Muscle of leg (tissue), 11 donors: Measurements from ENCODE around the gene IMMP2L. TPM values are rescaled to one million over a fixed set of nuclear protein-coding genes. Genes with fewer than 3 reads are reported as not detected.

Experiments
- DNase-seq: peaks from one replicate; pipeline ENCODE4 v3.0.0; 2013
- H3K27ac ChIP-seq: one replicate; pipeline ENCODE4 v1.5.1; 2013; ENCODE audit warnings: mild to moderate bottlenecking, low read length, control low read depth
- H3K27me3 ChIP-seq: one replicate; pipeline ENCODE4 v1.6.1; 2013; ENCODE audit warnings: low read length; ENCODE audit not compliant: control insufficient read depth, insufficient read depth
- H3K36me3 ChIP-seq: one replicate; pipeline ENCODE4 v1.6.1; 2013; ENCODE audit warnings: low read length; ENCODE audit not compliant: control insufficient read depth, insufficient read depth
- H3K4me1 ChIP-seq: one replicate; pipeline ENCODE4 v1.6.1; 2013; ENCODE audit warnings: low read length; ENCODE audit not compliant: control insufficient read depth, insufficient read depth
- H3K4me3 ChIP-seq: one replicate; pipeline ENCODE4 v1.5.1; 2013; ENCODE audit warnings: low read length, control low read depth
- H3K9me3 ChIP-seq: replicated peaks from 2 replicates; pipeline ENCODE4 v1.6.1; 2013; ENCODE audit warnings: low read depth, low read length; ENCODE audit not compliant: control insufficient read depth
- WGBS: methylation state at CpG from one replicate; pipeline ENCODE4 v1.1.5; 2013; ENCODE audit warnings: missing lambda C conversion rate; ENCODE audit not compliant: insufficient coverage; 5-methylcytosine and 5-hydroxymethylcytosine counted together
- polyA plus RNA-seq, 8 donors: library from polyadenylated mRNA; unstranded; fragments of 120-200 nt; gene quantifications; one replicate each; pipeline versions ENCODE4 v1.2.1 to v1.2.3, GENCODE V29; 2013; ENCODE audit warnings: inconsistent platforms in 1 of 8, low replicate concordance in 1 of 8; ENCODE audit not compliant: insufficient read length in 8 of 8, insufficient read depth in 1 of 8
- total RNA-seq: library from RNA; stranded (reverse); fragments of 120-200 nt; gene quantifications from one replicate; pipeline ENCODE4 v1.2.4, GENCODE V29; 2013

Gene IMMP2L
- total and polyA plus RNA-seq, 9 donors: 15.0 to 20.4 (median 17.1) TPM

GRCh38 chr7:111018960-111019736 is 543.1 kb downstream of the IMMP2L start:
- no peaks in the 10 kb centered on the region for H3K4me1 ChIP-seq
- DNase-seq: no peak
- no peaks in the 10 kb centered on the region for H3K36me3 ChIP-seq
- H3K27me3 ChIP-seq: no peaks in the 10 kb centered on the region
- no peaks in the 10 kb centered on the region for H3K9me3 ChIP-seq
- no peak overlapping the region for H3K27ac ChIP-seq
- 20% methylated on average over 2 of the region's 3 CpGs for WGBS
- no peak overlapping the region for H3K4me3 ChIP-seq

- no peaks in the 10 kb centered on the region for H3K9me3 ChIP-seq
- no peaks in the 10 kb centered on the region for H3K36me3 ChIP-seq
- no peaks in the 10 kb centered on the region for H3K27me3 ChIP-seq
- no peak overlapping the region for H3K4me3 ChIP-seq
- H3K4me1 ChIP-seq: no peaks in the 10 kb centered on the region
- WGBS: 93% methylated on average over 3 of the region's 4 CpGs
- no peak overlapping the region for H3K27ac ChIP-seq
- DNase-seq: no peak
These were observed 543.8 kb downstream of the IMMP2L start for GRCh38 chr7:111018447-111018846.

GRCh38 chr7:111014079-111014478 is 548.2 kb downstream of the IMMP2L start:
- no peak overlapping the region for H3K27ac ChIP-seq
- WGBS: 83% methylated on average over 1 of the region's 6 CpGs
- H3K36me3 ChIP-seq: no peaks in the 10 kb centered on the region
- no peaks in the 10 kb centered on the region for H3K4me1 ChIP-seq
- no peaks in the 10 kb centered on the region for H3K27me3 ChIP-seq
- H3K9me3 ChIP-seq: no peaks in the 10 kb centered on the region
- no peak overlapping the region for H3K4me3 ChIP-seq
- peak; percentile 5 for DNase-seq

- H3K9me3 ChIP-seq: no peaks in the 10 kb centered on the region
- H3K27ac ChIP-seq: no peak overlapping the region
- WGBS: 27% methylated on average over 2 of the region's 5 CpGs
- H3K4me3 ChIP-seq: no peak overlapping the region
- DNase-seq: peak; percentile 8
- no peaks in the 10 kb centered on the region for H3K36me3 ChIP-seq
- no peaks in the 10 kb centered on the region for H3K27me3 ChIP-seq
- no peaks in the 10 kb centered on the region for H3K4me1 ChIP-seq
These were observed 549.3 kb downstream of the IMMP2L start for GRCh38 chr7:111012799-111013675.

GRCh38 chr7:111012149-111012548 is 550.1 kb downstream of the IMMP2L start:
- Histone ChIP-seq H3K9me3 (no peaks in the 10 kb centered on the region), H3K36me3 (no peaks in the 10 kb centered on the region), H3K4me3 (no peak overlapping the region), H3K4me1 (no peaks in the 10 kb centered on the region), H3K27me3 (no peaks in the 10 kb centered on the region), H3K27ac (no peak overlapping the region)
- no peak for DNase-seq
- WGBS: no CpG with 5 or more reads among the region's 2 CpGs

- Histone ChIP-seq H3K4me1 (no peaks in the 10 kb centered on the region), H3K9me3 (no peaks in the 10 kb centered on the region), H3K27ac (no peak overlapping the region), H3K27me3 (no peaks in the 10 kb centered on the region), H3K4me3 (no peak overlapping the region), H3K36me3 (no peaks in the 10 kb centered on the region)
- DNase-seq: no peak
- WGBS: no CpG with 5 or more reads among the region's 3 CpGs
These were observed 550.8 kb downstream of the IMMP2L start for GRCh38 chr7:111011520-111011919.

GRCh38 chr7:111010798-111011197 is 551.5 kb downstream of the IMMP2L start:
- Histone ChIP-seq H3K27me3 (no peaks in the 10 kb centered on the region), H3K4me3 (no peak overlapping the region), H3K27ac (no peak overlapping the region), H3K9me3 (no peaks in the 10 kb centered on the region), H3K4me1 (no peaks in the 10 kb centered on the region), H3K36me3 (no peaks in the 10 kb centered on the region)
- WGBS: 92% methylated on average over 3 of the region's 4 CpGs
- DNase-seq: no peak

- Histone ChIP-seq H3K27ac (no peak overlapping the region), H3K36me3 (no peaks in the 10 kb centered on the region), H3K4me1 (no peaks in the 10 kb centered on the region), H3K4me3 (no peak overlapping the region), H3K27me3 (no peaks in the 10 kb centered on the region), H3K9me3 (no peaks in the 10 kb centered on the region)
- WGBS: no CpG with 5 or more reads among the region's 1 CpG
- no peak for DNase-seq
These were observed 552.7 kb downstream of the IMMP2L start for GRCh38 chr7:111009526-111010040.

- Histone ChIP-seq H3K27ac (no peak overlapping the region), H3K36me3 (no peaks in the 10 kb centered on the region), H3K4me3 (no peak overlapping the region), H3K27me3 (no peaks in the 10 kb centered on the region), H3K9me3 (no peaks in the 10 kb centered on the region), H3K4me1 (no peaks in the 10 kb centered on the region)
- WGBS: 62% methylated on average over 2 of the region's 2 CpGs
- DNase-seq: no peak
These were observed 555.6 kb downstream of the IMMP2L start for GRCh38 chr7:111006691-111007090.

GRCh38 chr7:111006040-111006439 is 556.3 kb downstream of the IMMP2L start:
- Histone ChIP-seq H3K4me1 (no peaks in the 10 kb centered on the region), H3K36me3 (no peaks in the 10 kb centered on the region), H3K27ac (no peak overlapping the region), H3K4me3 (no peak overlapping the region), H3K27me3 (no peaks in the 10 kb centered on the region), H3K9me3 (no peaks in the 10 kb centered on the region)
- no CpG with 5 or more reads among the region's 3 CpGs for WGBS
- no peak for DNase-seq
